ENCODE data around the gene SBNO1. TPM values are rescaled to one million over a fixed set of nuclear protein-coding genes. Genes with fewer than 3 reads are reported as not detected.
"Not testable (repeated sequence)": the region's sequence is repeated elsewhere in the genome, so short reads cannot be mapped to it uniquely, and the experiment has no call there.

Gene SBNO1
- total RNA-seq, 1 donor from 2014 or later = 43.2 TPM

- DNase-seq (ENCODE audit: low spot score in 2 of 2) = no peak
- no peak for FAIRE-seq
Measured at GRCh38 chr12:123389560-123390351, 25.1 kb upstream of the SBNO1 start.

GRCh38 chr12:123388951-123389559, 24.4 kb upstream of the SBNO1 start:
- DNase-seq (ENCODE audit: low spot score in 2 of 2) = peak in 1 of 2 donors; percentile 64
- FAIRE-seq = no peak

- DNase-seq (ENCODE audit: low spot score in 2 of 2) (peak; percentile 94), FAIRE-seq (no peak)
Measured at GRCh38 chr12:123388177-123388950, 23.7 kb upstream of the SBNO1 start.

GRCh38 chr12:123387508-123388176, 23.0 kb upstream of the SBNO1 start:
- no peak for DNase-seq (ENCODE audit: low spot score in 2 of 2)
- FAIRE-seq = no peak

- FAIRE-seq; DNase-seq (ENCODE audit: low spot score in 2 of 2): not testable (repeated sequence)
Measured at GRCh38 chr12:123385536-123385935, 20.9 kb upstream of the SBNO1 start.

GRCh38 chr12:123384994-123385376, 20.3 kb upstream of the SBNO1 start:
- DNase-seq (ENCODE audit: low spot score in 2 of 2) (no peak), FAIRE-seq (no peak)

GRCh38 chr12:123384318-123384993, 19.8 kb upstream of the SBNO1 start:
- FAIRE-seq = no peak
- DNase-seq (ENCODE audit: low spot score in 2 of 2) = no peak

GRCh38 chr12:123382684-123383083, 18.0 kb upstream of the SBNO1 start:
- FAIRE-seq (no peak), DNase-seq (ENCODE audit: low spot score in 2 of 2) (no peak)

GRCh38 chr12:123379391-123379790, 14.7 kb upstream of the SBNO1 start:
- no peak for FAIRE-seq
- DNase-seq (ENCODE audit: low spot score in 2 of 2) = no peak

GRCh38 chr12:123372415-123372814, 7.8 kb upstream of the SBNO1 start:
- FAIRE-seq; DNase-seq (ENCODE audit: low spot score in 2 of 2): not testable (repeated sequence)

- FAIRE-seq; DNase-seq (ENCODE audit: low spot score in 2 of 2): not testable (repeated sequence)
Measured at GRCh38 chr12:123371667-123372368, 7.2 kb upstream of the SBNO1 start.

GRCh38 chr12:123369229-123369628, 4.6 kb upstream of the SBNO1 start:
- DNase-seq (ENCODE audit: low spot score in 2 of 2) = no peak
- FAIRE-seq = no peak

- not testable (repeated sequence) for FAIRE-seq; DNase-seq (ENCODE audit: low spot score in 2 of 2)
Measured at GRCh38 chr12:123368431-123368830, 3.8 kb upstream of the SBNO1 start.

- no peak for FAIRE-seq
- DNase-seq (ENCODE audit: low spot score in 2 of 2) = no peak
Measured at GRCh38 chr12:123367511-123367910, 2.9 kb upstream of the SBNO1 start.

GRCh38 chr12:123365025-123365917, 624 bp upstream of the SBNO1 start:
- peak; percentile 95 to 97 for DNase-seq (ENCODE audit: low spot score in 2 of 2)
- no peak for FAIRE-seq

GRCh38 chr12:123363740-123364531, 711 bp downstream of the SBNO1 start:
- FAIRE-seq (no peak), DNase-seq (ENCODE audit: low spot score in 2 of 2) (no peak)

GRCh38 chr12:123363390-123363739, 1.3 kb downstream of the SBNO1 start:
- peak in 1 of 2 donors; percentile 27 for DNase-seq (ENCODE audit: low spot score in 2 of 2)
- no peak for FAIRE-seq

GRCh38 chr12:123358035-123358434, 6.6 kb downstream of the SBNO1 start:
- no peak for DNase-seq (ENCODE audit: low spot score in 2 of 2)
- no peak for FAIRE-seq

Data from frontal cortex (tissue), 4 donors.